Brain microvascular endothelial cell (primary cell): Measurements from ENCODE around the gene DHCR7.
A peak's percentile ranks its signal among the peaks of the same experiment; 100 is the strongest.

ENCODE experiments used
- DNase-seq: peaks from one replicate; pipeline ENCODE4 v3.0.0-alpha.2; 2020
- H3K27ac ChIP-seq: fragments of 250-450 bp; sonication (Bioruptor Pico); 2 replicates; pipeline ENCODE4 v1.5.1; 2020; ENCODE audit warnings: mild to moderate bottlenecking, moderate library complexity
- H3K27me3 ChIP-seq: fragments of 250-450 bp; sonication (Bioruptor Pico); replicated peaks from 2 replicates; pipeline ENCODE4 v1.5.1; 2020; ENCODE audit warnings: mild to moderate bottlenecking
- H3K36me3 ChIP-seq: fragments of 250-450 bp; sonication (Bioruptor Pico); replicated peaks from 2 replicates; pipeline ENCODE4 v1.5.1; 2020; ENCODE audit warnings: mild to moderate bottlenecking
- H3K4me3 ChIP-seq: 2 replicates; pipeline ENCODE4 v1.5.1; 2011; ENCODE audit warnings: low read depth, mild to moderate bottlenecking, control low read depth, low read length, moderate library complexity
- in situ Hi-C: cut with HindIII; loops from 2 replicates; pipeline ENCODE4 v1.10.0; 2017; ENCODE audit warnings: low sequenced_read_pairs, low pct_ligation_motif_present
- TF ChIP-seq, protein P1 (sequence below): IDR thresholded peaks from 2 replicates; pipeline ENCODE4 v1.5.1; 2011; ENCODE audit warnings: low read depth, mild to moderate bottlenecking, moderate library complexity, low read length, control low read depth, inconsistent platforms; ENCODE audit errors: missing control alignments

DHCR7 gene

DNA sequence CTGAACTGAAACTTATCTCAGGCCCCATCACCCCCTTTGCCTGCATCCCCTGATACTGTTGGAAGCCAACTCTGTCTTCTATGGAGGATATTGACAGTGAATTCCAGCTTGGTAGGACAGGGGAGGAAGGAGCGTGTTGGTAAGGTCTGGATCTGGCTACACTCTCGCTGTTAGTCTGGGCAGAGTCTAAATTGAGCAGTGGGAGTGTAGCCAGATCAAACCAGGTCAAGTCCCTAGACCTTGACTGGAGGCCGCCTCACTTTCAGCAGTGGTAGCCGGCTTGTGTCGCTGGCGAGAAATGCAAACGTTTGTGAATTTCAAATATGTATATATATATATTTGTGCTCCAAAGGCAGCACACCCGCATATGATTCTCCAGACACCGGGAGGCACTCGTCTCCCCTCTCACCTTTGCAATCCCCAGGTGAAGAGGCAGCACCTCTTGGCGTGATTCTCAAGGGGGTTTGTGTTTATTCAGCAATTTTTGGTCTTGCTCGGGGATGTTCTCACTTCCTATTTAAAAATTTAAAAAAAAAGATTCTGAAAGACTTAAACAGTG lies 26.7 kb downstream of the DHCR7 start:
- no peak overlapping the region for H3K27ac ChIP-seq
- H3K27me3 ChIP-seq = no peaks in the 10 kb centered on the region
- in situ Hi-C loops = no loop called here
- DNase-seq = no peak
- TF ChIP-seq, protein P1, sequence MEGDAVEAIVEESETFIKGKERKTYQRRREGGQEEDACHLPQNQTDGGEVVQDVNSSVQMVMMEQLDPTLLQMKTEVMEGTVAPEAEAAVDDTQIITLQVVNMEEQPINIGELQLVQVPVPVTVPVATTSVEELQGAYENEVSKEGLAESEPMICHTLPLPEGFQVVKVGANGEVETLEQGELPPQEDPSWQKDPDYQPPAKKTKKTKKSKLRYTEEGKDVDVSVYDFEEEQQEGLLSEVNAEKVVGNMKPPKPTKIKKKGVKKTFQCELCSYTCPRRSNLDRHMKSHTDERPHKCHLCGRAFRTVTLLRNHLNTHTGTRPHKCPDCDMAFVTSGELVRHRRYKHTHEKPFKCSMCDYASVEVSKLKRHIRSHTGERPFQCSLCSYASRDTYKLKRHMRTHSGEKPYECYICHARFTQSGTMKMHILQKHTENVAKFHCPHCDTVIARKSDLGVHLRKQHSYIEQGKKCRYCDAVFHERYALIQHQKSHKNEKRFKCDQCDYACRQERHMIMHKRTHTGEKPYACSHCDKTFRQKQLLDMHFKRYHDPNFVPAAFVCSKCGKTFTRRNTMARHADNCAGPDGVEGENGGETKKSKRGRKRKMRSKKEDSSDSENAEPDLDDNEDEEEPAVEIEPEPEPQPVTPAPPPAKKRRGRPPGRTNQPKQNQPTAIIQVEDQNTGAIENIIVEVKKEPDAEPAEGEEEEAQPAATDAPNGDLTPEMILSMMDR = no peak
- H3K4me3 ChIP-seq = no peak overlapping the region
- no peaks in the 10 kb centered on the region for H3K36me3 ChIP-seq

- TF ChIP-seq, protein P1 = peak; percentile 82
- Histone ChIP-seq H3K4me3 (no peak overlapping the region), H3K36me3 (no peaks in the 10 kb centered on the region), H3K27me3 (no peaks in the 10 kb centered on the region), H3K27ac (no peak overlapping the region)
- in situ Hi-C loops = no loop called here
- peak; percentile 24 for DNase-seq
These were observed 27.5 kb downstream of the DHCR7 start for GRCh38 chr11:71420455-71421241.

DNA sequence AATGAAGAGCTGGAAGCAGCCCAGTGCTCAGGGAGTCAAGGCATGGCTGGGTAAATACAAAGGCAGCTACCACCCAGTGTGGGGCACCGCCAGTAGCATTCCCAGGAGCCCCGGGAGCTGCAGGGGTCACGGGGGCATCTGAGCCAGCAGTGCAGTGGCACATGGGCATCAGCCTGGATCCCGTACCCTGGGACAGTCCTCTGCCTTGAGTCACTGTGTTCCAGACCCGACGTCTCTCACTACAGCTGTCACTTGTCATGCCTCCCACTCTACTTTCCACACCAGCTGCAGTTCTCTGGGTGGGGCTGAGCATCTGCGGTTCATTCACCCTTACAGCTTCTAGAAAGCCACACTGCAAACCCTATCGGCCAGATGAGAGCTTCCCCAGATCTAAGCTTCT lies 29.6 kb downstream of the DHCR7 start:
- in situ Hi-C loops = no loop called here
- no peak overlapping the region for H3K4me3 ChIP-seq
- TF ChIP-seq, protein P1 = no peak

GRCh38 chr11:71414645-71415044 lies 33.5 kb downstream of the DHCR7 start:
- Histone ChIP-seq H3K27ac (no peak overlapping the region), H3K4me3 (no peak overlapping the region), H3K36me3 (no peaks in the 10 kb centered on the region), H3K27me3 (no peaks in the 10 kb centered on the region)
- no peak for DNase-seq
- TF ChIP-seq, protein P1 = no peak
- in situ Hi-C loops = no loop called here

More for the DNA sequence above, 29.6 kb downstream of the DHCR7 start:
- Histone ChIP-seq H3K36me3 (no peaks in the 10 kb centered on the region), H3K27me3 (no peaks in the 10 kb centered on the region), H3K27ac (no peak overlapping the region)
- no peak for DNase-seq

DNA sequence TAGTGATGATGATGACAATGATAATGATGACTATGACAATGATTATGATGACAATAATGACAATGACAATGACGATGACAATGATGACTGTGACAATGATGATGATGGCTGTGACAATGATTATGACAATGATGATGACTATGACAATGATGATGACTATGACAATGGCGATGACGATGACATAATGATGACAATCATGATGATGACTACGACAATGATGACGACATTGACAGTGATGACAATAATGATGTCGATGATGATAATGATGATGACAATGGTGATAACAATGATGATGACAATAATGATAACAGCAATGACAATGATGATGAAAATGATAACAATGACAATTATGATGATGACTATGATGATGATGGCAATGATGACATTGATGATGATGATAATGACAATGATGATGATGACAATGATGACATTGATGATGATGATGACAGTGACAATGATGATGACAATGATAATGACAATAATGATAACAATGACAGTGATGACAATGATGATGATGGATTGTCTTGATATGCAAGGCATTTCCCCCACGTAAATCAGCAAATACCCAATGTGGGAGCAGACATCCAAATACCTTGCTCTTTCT lies 37.7 kb downstream of the DHCR7 start:
- Histone ChIP-seq H3K4me3 (no peak overlapping the region), H3K36me3 (no peaks in the 10 kb centered on the region), H3K27ac (no peak overlapping the region), H3K27me3 (no peaks in the 10 kb centered on the region)
- in situ Hi-C loops = no loop called here
- TF ChIP-seq, protein P1 = no peak
- no peak for DNase-seq
